OCI-LY7 (cell line): ENCODE measurements around the gene EGLN3.

Experiments
- EZH2phosphoT487 ChIP-seq: fragments of 200-600 bp; sonication (generic); IDR thresholded peaks from 2 replicates; pipeline ENCODE4 v1.6.1; 2018; ENCODE audit warnings: low read depth, borderline replicate concordance, mild to moderate bottlenecking, mixed run types, antibody characterized with exemption, low read length, moderate library complexity, mixed read lengths
- TF ChIP-seq, protein P1 (sequence below): fragments of 200-600 bp; sonication (generic); conservative IDR thresholded peaks from 2 replicates; pipeline ENCODE4 v1.5.1; 2014; ENCODE audit warnings: mild to moderate bottlenecking, antibody characterized with exemption, low read length, moderate library complexity, mixed read lengths

DNA sequence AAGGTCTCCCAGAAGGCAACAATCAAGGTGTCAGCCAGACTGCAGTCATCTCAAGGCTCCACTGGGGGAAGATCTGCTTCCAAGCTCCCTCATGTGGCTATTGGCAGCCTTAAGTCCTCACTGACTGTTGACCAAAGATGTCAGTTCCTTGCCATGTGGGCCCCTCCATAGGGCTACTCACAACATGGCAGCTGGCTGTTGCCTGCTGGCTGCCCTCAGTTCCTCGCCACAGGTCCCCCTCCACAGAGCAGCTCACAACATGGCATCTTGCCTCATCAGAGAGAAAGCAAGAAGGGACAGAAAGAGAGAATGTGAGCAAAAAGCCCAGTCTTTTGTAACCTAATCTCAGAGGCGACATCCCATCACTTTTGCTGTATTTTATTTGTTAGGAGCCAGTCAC is 34.4 kb upstream of the EGLN3 start:
- TF ChIP-seq, protein P1, sequence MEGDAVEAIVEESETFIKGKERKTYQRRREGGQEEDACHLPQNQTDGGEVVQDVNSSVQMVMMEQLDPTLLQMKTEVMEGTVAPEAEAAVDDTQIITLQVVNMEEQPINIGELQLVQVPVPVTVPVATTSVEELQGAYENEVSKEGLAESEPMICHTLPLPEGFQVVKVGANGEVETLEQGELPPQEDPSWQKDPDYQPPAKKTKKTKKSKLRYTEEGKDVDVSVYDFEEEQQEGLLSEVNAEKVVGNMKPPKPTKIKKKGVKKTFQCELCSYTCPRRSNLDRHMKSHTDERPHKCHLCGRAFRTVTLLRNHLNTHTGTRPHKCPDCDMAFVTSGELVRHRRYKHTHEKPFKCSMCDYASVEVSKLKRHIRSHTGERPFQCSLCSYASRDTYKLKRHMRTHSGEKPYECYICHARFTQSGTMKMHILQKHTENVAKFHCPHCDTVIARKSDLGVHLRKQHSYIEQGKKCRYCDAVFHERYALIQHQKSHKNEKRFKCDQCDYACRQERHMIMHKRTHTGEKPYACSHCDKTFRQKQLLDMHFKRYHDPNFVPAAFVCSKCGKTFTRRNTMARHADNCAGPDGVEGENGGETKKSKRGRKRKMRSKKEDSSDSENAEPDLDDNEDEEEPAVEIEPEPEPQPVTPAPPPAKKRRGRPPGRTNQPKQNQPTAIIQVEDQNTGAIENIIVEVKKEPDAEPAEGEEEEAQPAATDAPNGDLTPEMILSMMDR: no peak
- TF ChIP-seq EZH2phosphoT487: no peak
